BE2C (cell line): ENCODE data around the gene COL4A1.
"Not testable (repeated sequence)": the region's sequence is repeated elsewhere in the genome, so short reads cannot be mapped to it uniquely, and the experiment has no call there.

Experiments used
- DNase-seq: peaks from one replicate; pipeline ENCODE4 v3.0.0-alpha.2; 2020
- H3K27me3 ChIP-seq: fragments of 250-450 bp; sonication (Bioruptor Pico); 2 replicates; pipeline ENCODE4 v1.5.1; 2020; ENCODE audit warnings: mild to moderate bottlenecking
- H3K36me3 ChIP-seq: fragments of 250-450 bp; sonication (Bioruptor Pico); 2 replicates; pipeline ENCODE4 v1.5.1; 2020; ENCODE audit warnings: mild to moderate bottlenecking
- H3K4me1 ChIP-seq: fragments of 250-450 bp; sonication (Bioruptor Pico); 2 replicates; pipeline ENCODE4 v1.5.1; 2020
- H3K4me3 ChIP-seq: 2 replicates; pipeline ENCODE4 v1.5.1; 2011; ENCODE audit warnings: low read depth, low read length
- H3K9me3 ChIP-seq: fragments of 250-450 bp; sonication (Bioruptor Pico); 2 replicates; pipeline ENCODE4 v1.5.1; 2020
- TF ChIP-seq, protein P1 (sequence below): IDR thresholded peaks from 2 replicates; pipeline ENCODE4 v1.5.1; 2012; ENCODE audit warnings: mild to moderate bottlenecking, low read depth, low read length

COL4A1 gene

DNA sequence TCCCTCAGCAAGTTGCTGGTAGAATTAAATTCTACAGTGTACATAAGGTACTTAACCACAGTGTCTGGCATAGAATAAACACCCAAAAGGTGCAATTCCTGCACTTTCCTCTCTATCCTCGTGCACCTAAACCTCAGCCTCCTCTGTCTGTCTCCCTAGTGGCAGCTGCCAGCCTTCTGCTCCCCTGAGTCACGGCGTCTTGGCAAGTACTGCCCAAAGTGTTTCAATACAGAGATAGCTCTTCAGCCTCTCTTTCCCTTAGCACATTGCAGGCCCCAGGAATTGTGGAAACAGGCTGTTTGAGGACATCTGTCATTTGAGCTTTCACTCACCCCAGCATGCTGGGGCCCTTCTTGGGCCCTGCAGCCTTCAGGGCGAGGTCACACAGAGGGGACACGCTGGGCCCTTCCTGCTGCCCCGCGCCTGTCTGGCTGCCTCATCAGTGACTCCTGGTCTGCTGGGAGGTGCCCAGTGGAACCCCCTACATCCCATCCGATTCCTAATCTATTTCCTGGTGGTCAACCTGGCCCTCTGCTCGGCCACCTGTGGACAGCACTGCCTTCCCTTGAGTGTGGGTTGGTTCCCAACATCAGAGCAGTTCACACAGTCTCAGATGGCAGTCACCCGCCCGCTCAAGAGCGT, 19.4 kb upstream of the COL4A1 start:
- H3K27me3 ChIP-seq = peaks cover 50% of the 10 kb centered on the region
- DNase-seq = no peak
- H3K4me1 ChIP-seq = no peaks in the 10 kb centered on the region
- H3K36me3 ChIP-seq = no peaks in the 10 kb centered on the region
- H3K4me3 ChIP-seq = no peak overlapping the region
- TF ChIP-seq, protein P1, sequence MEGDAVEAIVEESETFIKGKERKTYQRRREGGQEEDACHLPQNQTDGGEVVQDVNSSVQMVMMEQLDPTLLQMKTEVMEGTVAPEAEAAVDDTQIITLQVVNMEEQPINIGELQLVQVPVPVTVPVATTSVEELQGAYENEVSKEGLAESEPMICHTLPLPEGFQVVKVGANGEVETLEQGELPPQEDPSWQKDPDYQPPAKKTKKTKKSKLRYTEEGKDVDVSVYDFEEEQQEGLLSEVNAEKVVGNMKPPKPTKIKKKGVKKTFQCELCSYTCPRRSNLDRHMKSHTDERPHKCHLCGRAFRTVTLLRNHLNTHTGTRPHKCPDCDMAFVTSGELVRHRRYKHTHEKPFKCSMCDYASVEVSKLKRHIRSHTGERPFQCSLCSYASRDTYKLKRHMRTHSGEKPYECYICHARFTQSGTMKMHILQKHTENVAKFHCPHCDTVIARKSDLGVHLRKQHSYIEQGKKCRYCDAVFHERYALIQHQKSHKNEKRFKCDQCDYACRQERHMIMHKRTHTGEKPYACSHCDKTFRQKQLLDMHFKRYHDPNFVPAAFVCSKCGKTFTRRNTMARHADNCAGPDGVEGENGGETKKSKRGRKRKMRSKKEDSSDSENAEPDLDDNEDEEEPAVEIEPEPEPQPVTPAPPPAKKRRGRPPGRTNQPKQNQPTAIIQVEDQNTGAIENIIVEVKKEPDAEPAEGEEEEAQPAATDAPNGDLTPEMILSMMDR = no peak
- H3K9me3 ChIP-seq = no peaks in the 10 kb centered on the region

DNA sequence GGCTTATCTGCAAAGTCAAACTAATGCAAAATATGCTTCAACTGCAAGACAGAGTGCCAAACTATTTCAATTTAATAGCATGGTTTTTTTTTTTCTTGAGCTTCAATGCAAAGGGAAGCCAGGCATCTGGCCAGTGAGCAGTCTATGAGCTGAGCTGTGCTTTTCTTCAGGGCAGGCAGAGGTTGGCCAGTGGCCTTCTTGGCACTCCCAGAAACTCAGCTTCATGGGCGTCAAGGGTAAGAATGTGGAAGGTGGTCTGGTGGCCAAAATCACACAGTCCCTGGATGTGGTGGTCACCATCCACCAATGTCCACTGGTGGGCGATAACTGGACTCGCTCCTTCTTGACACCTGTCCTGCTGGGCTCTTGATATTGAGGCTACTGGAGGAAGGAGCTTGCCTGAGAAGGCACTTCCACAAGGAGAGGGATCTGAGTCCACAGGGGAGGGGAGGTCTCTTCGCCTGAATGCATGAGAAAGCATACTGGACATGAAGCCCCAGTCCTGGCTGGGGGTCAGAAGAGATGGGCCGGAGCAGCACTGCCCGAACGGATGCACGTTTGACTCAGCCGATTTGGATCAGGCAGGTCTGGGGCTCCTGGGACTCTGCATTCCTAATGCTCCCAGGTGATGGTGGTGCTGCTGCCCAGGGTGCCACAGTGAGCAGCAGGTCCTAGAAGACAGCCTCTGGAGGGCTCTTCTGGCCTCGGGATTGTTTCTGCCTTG, 17.2 kb upstream of the COL4A1 start:
- Histone ChIP-seq H3K4me1 (no peaks in the 10 kb centered on the region), H3K36me3 (no peaks in the 10 kb centered on the region), H3K9me3 (no peaks in the 10 kb centered on the region), H3K4me3 (no peak overlapping the region), H3K27me3 (peaks cover 39% of the 10 kb centered on the region)
- TF ChIP-seq, protein P1 = no peak
- no peak for DNase-seq

DNA sequence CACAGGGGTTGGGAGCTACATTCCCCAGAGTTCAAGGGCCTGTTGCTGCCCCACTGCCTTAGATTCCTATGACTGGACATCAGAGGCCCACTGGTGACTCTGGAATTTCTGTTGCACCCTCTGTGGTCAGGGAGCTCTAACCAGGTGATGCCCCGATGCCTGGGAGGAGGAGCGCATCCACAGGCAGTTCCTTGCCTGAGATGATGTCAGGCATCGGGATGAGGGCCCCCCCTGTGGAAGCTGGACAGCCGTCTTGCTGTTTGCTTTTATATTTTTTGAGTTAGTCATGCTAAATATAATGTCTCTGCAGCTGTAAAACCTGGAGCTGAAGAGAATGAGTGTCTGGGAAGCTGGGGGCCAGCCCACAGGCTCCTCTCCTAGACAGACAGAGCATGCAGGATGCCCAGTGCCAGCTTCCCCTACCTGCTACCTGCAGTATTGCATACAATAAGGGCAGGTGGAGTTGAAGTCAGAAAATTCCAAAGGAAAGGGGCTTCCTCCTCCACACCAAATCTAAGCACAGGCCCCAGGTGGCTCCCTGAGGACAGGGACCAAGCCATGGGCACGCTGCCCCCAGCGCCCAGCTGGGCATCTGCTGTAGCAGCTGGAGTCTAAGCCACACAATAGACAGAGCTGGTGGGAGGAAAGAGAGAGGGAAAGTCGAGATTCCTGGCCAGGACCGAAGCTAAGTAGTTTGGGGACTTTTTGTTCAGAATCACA, 16.4 kb upstream of the COL4A1 start:
- TF ChIP-seq, protein P1 = no peak
- Histone ChIP-seq H3K4me3 (no peak overlapping the region), H3K9me3 (no peaks in the 10 kb centered on the region), H3K36me3 (no peaks in the 10 kb centered on the region), H3K4me1 (no peaks in the 10 kb centered on the region), H3K27me3 (peaks cover 36% of the 10 kb centered on the region)
- no peak for DNase-seq

DNA sequence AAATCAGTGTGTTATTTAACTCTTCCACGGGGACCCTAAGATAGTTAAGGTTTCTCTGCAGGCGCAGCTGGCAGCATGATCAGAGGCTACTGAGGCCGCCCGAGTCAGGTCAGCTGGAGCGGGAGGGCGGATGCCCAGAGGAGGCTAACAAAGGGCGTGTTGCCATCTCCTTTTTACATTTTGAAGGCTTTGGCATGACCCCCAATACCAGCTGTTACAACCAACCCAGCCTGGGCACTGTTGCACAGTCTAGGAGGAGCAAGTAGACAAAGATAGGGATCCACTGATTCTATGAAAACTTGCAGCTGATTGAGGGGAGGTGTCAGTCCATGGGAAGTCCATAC, 15.8 kb upstream of the COL4A1 start:
- Histone ChIP-seq H3K27me3 (peaks cover 36% of the 10 kb centered on the region), H3K4me1 (no peaks in the 10 kb centered on the region), H3K9me3 (no peaks in the 10 kb centered on the region), H3K4me3 (no peak overlapping the region), H3K36me3 (no peaks in the 10 kb centered on the region)
- DNase-seq = no peak
- TF ChIP-seq, protein P1 = no peak

DNA sequence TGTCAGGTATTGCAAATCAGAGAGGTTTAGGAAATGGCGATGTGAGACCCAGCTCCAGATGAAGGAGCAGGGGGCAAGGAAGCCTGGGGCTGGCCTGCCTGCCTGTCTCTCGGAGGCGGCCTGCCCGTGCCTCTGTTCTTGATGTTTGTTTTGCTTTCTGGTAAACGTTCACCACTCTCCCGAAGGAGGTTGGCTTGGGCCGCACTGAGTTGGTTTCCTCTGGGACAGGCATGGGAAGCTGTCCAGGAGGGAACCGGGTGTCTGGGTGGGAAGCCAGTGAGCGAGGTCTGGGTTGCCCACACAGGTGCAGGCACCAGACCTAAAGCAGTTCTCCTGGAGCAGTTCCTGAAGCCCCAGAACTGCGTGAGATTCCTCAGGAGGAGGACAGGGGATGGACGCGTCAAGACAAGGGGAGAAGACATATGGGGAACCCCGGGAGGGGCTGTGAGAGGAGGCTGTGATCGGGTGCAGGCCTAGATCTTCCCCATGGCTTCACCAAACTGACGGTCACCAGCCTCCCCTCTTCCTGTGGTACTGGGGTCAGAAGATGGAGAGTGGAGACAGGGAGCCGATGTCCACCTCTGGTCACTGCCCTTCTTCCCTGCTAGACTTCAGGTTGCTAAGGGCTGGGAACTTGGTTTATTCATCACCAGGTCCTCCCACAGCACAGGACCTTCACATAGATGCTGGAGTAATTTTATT, 15.3 kb upstream of the COL4A1 start:
- TF ChIP-seq, protein P1 = no peak
- Histone ChIP-seq H3K36me3 (no peaks in the 10 kb centered on the region), H3K27me3 (peaks cover 36% of the 10 kb centered on the region), H3K9me3 (no peaks in the 10 kb centered on the region), H3K4me1 (no peaks in the 10 kb centered on the region), H3K4me3 (no peak overlapping the region)
- DNase-seq = no peak

DNA sequence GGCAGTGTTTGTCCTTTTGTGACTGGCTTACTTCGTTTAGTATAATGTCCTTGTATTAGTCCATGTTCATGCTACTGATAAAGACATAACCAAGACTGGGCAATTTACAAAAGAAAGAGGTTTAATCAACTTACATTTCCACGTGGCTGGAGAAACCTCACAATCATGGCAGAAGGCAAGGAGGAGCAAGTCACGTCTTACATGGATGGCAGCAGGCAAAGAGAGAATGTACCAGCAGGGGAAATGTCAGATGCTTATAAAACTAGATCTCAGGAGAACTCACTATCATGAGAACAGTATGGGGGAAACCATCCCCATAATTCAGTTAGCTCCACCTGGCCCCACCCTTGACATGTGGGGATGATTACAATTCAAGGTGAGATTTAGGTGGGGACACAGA, 14.6 kb upstream of the COL4A1 start:
- H3K36me3 ChIP-seq, H3K9me3 ChIP-seq, H3K4me1 ChIP-seq, H3K4me3 ChIP-seq, DNase-seq: not testable (repeated sequence)
- peaks cover 32% of the 10 kb centered on the region for H3K27me3 ChIP-seq
